Measurements from ENCODE around the gene CREB5. TPM values are rescaled to one million over a fixed set of nuclear protein-coding genes. Genes with fewer than 3 reads are reported as not detected.

CREB5 gene, protein sequence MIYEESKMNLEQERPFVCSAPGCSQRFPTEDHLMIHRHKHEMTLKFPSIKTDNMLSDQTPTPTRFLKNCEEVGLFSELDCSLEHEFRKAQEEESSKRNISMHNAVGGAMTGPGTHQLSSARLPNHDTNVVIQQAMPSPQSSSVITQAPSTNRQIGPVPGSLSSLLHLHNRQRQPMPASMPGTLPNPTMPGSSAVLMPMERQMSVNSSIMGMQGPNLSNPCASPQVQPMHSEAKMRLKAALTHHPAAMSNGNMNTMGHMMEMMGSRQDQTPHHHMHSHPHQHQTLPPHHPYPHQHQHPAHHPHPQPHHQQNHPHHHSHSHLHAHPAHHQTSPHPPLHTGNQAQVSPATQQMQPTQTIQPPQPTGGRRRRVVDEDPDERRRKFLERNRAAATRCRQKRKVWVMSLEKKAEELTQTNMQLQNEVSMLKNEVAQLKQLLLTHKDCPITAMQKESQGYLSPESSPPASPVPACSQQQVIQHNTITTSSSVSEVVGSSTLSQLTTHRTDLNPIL
- total RNA-seq (not detected), polyA plus RNA-seq (not detected)

DNA sequence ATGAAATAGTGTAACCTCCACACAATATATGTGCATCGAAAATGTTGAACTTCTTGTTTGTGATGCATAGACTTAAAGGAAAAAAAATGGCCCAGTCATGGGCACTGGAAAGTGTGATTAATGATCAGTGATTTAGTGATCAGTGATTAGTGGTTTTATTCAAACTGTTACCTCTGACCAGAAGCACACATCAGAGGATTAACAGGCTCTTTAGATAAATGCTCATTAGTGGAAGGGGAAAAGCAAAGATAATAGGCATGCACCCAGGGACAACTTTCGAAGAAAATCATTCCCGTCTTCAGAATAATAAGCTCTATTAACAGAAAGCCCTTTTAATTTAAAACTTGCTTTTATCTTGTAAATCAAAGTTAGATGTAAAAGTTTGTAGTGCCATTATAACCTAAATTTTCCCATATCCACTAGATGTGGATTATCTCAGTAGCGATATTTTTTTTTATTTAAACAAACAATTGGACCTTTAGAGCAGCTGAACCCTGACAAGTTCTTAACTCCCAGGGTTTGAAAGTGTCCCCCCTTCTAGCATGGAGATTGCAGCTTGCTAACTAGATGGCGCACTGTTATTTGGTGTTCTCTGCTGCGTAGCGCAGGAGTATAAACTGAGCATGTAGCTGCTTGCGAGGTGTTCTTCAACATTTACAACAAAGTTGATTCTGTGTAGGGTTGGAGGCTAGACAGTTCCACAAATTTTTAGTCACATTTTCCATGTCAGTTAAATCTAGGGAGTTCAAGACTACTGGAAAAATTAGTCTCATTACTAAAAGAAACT lies at the start of gene CREB5:
Gene CREB5, plus strand, starts transcription at position 643 of the 787 bp plus-strand sequence. CDS start 397 bp downstream, outside the sequence.
- H3K9me3 Mint-ChIP-seq, result no peaks in the 10 kb centered on the region
- H3K4me1 Mint-ChIP-seq, result peaks cover 11 to 24% (median 14%) of the 10 kb centered on the region in 4 donors
- peak within 1 kb of the TSS in 1 of 7 donors; percentile 61 for H3K27ac Mint-ChIP-seq
- H3K27me3 Mint-ChIP-seq, result peaks cover 47 to 48% of the 10 kb centered on the region in 2 donors
- no peaks in the 10 kb centered on the region for H3K36me3 Mint-ChIP-seq
- intact Hi-C loops (cut with micrococcal nuclease), result no loop called here
- Histone ChIP-seq H3K27me3 (ENCODE audit: insufficient read depth, low read length) (peaks cover 18% of the 10 kb centered on the region), H3K4me3 (ENCODE audit: low read length in 2 of 2) (no peak within 1 kb of the TSS), H3K4me1 (ENCODE audit: insufficient read depth, low read length) (peaks cover 18% of the 10 kb centered on the region), H3K36me3 (ENCODE audit: insufficient read depth, low read length) (no peaks in the 10 kb centered on the region), H3K27ac (ENCODE audit: low read depth, low read length) (no peak within 1 kb of the TSS), H3K9me3 (ENCODE audit: control insufficient read depth in 1 of 2, low read length in 2 of 2) (no peaks in the 10 kb centered on the region)
- CTCF ChIA-PET (ENCODE audit: partially characterized antibody), result no interaction called here
- DNase-seq, result no peak
- POLR2A ChIA-PET (ENCODE audit: partially characterized antibody), result no interaction called here
- peak within 1 kb of the TSS in 3 of 8 donors; percentile 51 to 78 (median 72) for H3K4me3 Mint-ChIP-seq

DNA sequence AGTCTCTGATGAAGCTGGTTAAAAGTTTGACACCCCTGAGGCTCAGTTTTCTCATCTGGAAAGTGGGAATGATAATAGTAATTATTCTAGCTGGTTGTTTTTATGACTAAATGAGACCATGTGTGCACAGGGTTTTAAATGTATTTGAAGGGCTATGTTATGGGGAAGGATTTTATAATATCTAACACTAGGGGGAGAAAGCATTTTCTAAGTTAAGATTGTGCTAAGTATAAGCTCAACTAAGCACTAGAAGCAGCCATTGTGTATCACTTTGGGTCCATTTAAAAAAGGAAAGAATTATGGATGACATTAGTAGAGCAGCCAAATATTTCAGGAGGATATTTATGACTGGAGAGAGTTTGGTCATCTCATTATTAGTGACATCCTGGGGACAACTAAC lies 49.5 kb upstream of the CREB5 start:
- Histone ChIP-seq H3K4me1 (ENCODE audit: insufficient read depth, low read length) (no peaks in the 10 kb centered on the region), H3K27ac (ENCODE audit: low read depth, low read length) (no peak overlapping the region), H3K27me3 (ENCODE audit: insufficient read depth, low read length) (no peaks in the 10 kb centered on the region), H3K9me3 (ENCODE audit: control insufficient read depth in 1 of 2, low read length in 2 of 2) (no peaks in the 10 kb centered on the region), H3K4me3 (ENCODE audit: low read length in 2 of 2) (no peak overlapping the region), H3K36me3 (ENCODE audit: insufficient read depth, low read length) (no peaks in the 10 kb centered on the region)
- POLR2A ChIA-PET (ENCODE audit: partially characterized antibody), result interaction anchor here (0.6 kb wide), 1 partner anchor 33 kb away, joined by 3 read pairs; no protein-coding TSS in a partner anchor
- H3K27ac Mint-ChIP-seq, result no peak overlapping the region
- peaks cover 2 to 6% of the 10 kb centered on the region in 2 donors for H3K27me3 Mint-ChIP-seq
- H3K4me3 Mint-ChIP-seq, result no peak overlapping the region
- no peak for DNase-seq
- H3K4me1 Mint-ChIP-seq, result peaks cover 0 to 4% (median 0%) of the 10 kb centered on the region in 4 donors
- H3K36me3 Mint-ChIP-seq, result no peaks in the 10 kb centered on the region
- peaks cover 2 to 17% (median 10%) of the 10 kb centered on the region in 8 donors for H3K9me3 Mint-ChIP-seq
- intact Hi-C loops (cut with micrococcal nuclease), result no loop called here
- CTCF ChIA-PET (ENCODE audit: partially characterized antibody), result no interaction called here

DNA sequence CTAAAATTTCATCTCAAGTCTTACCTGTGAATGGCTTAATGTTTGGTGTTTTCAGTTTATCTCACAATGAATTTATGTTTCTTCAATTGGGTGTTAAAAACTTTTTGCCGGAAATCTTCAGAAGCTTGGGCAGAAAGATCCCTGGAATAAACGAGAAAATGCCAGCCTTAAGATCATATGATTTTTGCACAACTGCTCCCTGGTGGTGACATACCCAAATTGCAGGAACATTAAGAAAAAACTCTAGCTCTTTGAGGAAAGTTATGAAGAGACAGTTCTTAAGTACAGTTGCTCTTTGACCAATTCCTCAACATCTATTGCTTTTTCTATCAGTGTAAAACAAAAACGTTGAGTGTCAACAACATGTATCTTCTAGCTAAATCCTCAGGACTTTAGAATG lies 48.2 kb upstream of the CREB5 start:
- Mint-ChIP-seq H3K9me3 (peaks cover 2 to 17% (median 10%) of the 10 kb centered on the region in 8 donors), H3K4me1 (peaks cover 0 to 4% (median 0%) of the 10 kb centered on the region in 4 donors), H3K27ac (no peak overlapping the region), H3K36me3 (no peaks in the 10 kb centered on the region), H3K27me3 (peaks cover 2 to 6% of the 10 kb centered on the region in 2 donors), H3K4me3 (no peak overlapping the region)
- intact Hi-C loops (cut with micrococcal nuclease), result no loop called here
- Histone ChIP-seq H3K4me3 (ENCODE audit: low read length in 2 of 2) (no peak overlapping the region), H3K36me3 (ENCODE audit: insufficient read depth, low read length) (no peaks in the 10 kb centered on the region), H3K9me3 (ENCODE audit: control insufficient read depth in 1 of 2, low read length in 2 of 2) (no peaks in the 10 kb centered on the region), H3K27ac (ENCODE audit: low read depth, low read length) (no peak overlapping the region), H3K27me3 (ENCODE audit: insufficient read depth, low read length) (no peaks in the 10 kb centered on the region), H3K4me1 (ENCODE audit: insufficient read depth, low read length) (no peaks in the 10 kb centered on the region)
- ChIA-PET POLR2A (ENCODE audit: partially characterized antibody) (no interaction called here), CTCF (ENCODE audit: partially characterized antibody) (interaction anchor here (1.1 kb wide), 1 partner anchor 68 kb away, joined by 4 read pairs; no protein-coding TSS in a partner anchor)
- DNase-seq, result no peak

DNA sequence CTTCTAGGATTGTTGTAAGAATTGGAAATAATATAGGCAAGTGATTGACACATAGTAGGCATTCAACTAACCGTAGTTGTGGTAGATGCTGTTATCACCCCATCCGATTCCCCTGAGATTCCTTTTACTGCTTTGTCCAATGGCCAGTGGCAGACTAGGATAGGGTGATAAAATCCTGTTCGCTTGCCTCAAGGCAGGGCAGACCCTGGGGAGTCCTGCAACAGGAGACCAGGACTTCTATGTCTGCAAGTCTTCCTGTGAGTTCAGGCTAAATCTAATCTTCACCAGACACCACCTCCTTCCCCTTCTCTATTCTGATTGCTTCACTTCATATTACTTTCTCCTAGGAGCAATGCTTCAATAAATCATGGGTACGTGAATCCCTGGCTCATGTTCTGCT lies 42.8 kb upstream of the CREB5 start:
- Mint-ChIP-seq H3K4me1 (no peaks in the 10 kb centered on the region), H3K4me3 (no peak overlapping the region), H3K27ac (no peak overlapping the region), H3K36me3 (no peaks in the 10 kb centered on the region), H3K27me3 (peaks cover 5 to 6% of the 10 kb centered on the region in 2 donors), H3K9me3 (peaks cover 1 to 12% (median 6%) of the 10 kb centered on the region in 8 donors)
- Histone ChIP-seq H3K36me3 (ENCODE audit: insufficient read depth, low read length) (no peaks in the 10 kb centered on the region), H3K9me3 (ENCODE audit: control insufficient read depth in 1 of 2, low read length in 2 of 2) (no peaks in the 10 kb centered on the region), H3K4me1 (ENCODE audit: insufficient read depth, low read length) (no peaks in the 10 kb centered on the region), H3K4me3 (ENCODE audit: low read length in 2 of 2) (no peak overlapping the region), H3K27ac (ENCODE audit: low read depth, low read length) (no peak overlapping the region), H3K27me3 (ENCODE audit: insufficient read depth, low read length) (no peaks in the 10 kb centered on the region)
- POLR2A ChIA-PET (ENCODE audit: partially characterized antibody), result no interaction called here
- no peak for DNase-seq
- intact Hi-C loops (cut with micrococcal nuclease), result no loop called here
- CTCF ChIA-PET (ENCODE audit: partially characterized antibody), result no interaction called here

DNA sequence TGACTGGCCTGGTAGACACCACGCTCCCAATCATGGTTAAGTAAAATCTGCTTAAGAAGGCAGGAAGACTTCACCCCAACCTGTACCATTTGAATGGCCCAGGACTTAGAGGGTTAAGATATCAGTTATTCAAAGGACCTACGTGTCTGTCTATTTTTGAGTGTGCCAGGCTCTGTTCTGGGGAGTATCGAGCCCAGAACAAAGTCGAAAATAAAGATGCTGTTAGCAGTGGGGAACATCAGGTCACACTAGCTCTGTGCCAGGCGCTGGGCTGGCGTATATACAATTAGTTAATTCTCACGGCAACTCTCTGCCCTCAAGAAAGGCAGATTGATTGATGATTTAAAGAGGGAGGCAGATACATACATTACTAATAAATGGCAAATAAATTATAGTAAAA lies 40.5 kb upstream of the CREB5 start:
- H3K9me3 ChIP-seq (ENCODE audit: control insufficient read depth in 1 of 2, low read length in 2 of 2), result no peaks in the 10 kb centered on the region
- H3K9me3 Mint-ChIP-seq, result peaks cover 0 to 2% (median 0%) of the 10 kb centered on the region in 8 donors
- H3K4me3 Mint-ChIP-seq, result no peak overlapping the region
- no peak overlapping the region for H3K4me3 ChIP-seq (ENCODE audit: low read length in 2 of 2)
- H3K4me1 Mint-ChIP-seq, result no peaks in the 10 kb centered on the region
- no peak for DNase-seq
- CTCF ChIA-PET (ENCODE audit: partially characterized antibody), result no interaction called here
- H3K27me3 Mint-ChIP-seq, result peaks cover 4 to 6% of the 10 kb centered on the region in 2 donors
- H3K27ac Mint-ChIP-seq, result peak overlapping the region in 1 of 7 donors; percentile 32
- no peaks in the 10 kb centered on the region for H3K36me3 ChIP-seq (ENCODE audit: insufficient read depth, low read length)
- no peaks in the 10 kb centered on the region for H3K36me3 Mint-ChIP-seq
- H3K4me1 ChIP-seq (ENCODE audit: insufficient read depth, low read length), result no peaks in the 10 kb centered on the region
- H3K27ac ChIP-seq (ENCODE audit: low read depth, low read length), result no peak overlapping the region
- POLR2A ChIA-PET (ENCODE audit: partially characterized antibody), result no interaction called here
- H3K27me3 ChIP-seq (ENCODE audit: insufficient read depth, low read length), result no peaks in the 10 kb centered on the region
- intact Hi-C loops (cut with micrococcal nuclease), result no loop called here

DNA sequence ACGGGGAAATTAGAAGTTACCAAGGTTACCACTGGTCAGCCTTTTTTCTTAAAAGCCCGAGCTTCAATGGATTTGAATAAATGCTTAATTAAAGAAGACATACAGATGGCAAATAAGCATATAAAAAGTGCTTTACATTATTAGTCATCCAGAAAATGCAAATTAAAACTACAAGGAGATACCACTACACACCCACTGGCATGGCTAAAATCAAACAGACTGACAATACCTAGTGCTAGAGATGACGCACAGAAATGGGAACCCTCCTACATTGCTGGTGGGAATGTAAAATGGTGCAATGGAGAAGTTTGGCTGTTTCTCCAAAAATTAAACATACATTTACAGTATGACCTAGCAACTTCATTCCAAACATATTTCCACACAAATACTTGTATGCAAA lies 38.3 kb upstream of the CREB5 start:
- Mint-ChIP-seq H3K9me3 (peaks cover 0 to 2% (median 0%) of the 10 kb centered on the region in 8 donors), H3K4me1 (no peaks in the 10 kb centered on the region), H3K36me3 (no peaks in the 10 kb centered on the region), H3K27me3 (peaks cover 0 to 6% of the 10 kb centered on the region in 2 donors), H3K27ac (no peak overlapping the region), H3K4me3 (no peak overlapping the region)
- Histone ChIP-seq H3K4me3 (ENCODE audit: low read length in 2 of 2) (no peak overlapping the region), H3K4me1 (ENCODE audit: insufficient read depth, low read length) (no peaks in the 10 kb centered on the region), H3K9me3 (ENCODE audit: control insufficient read depth in 1 of 2, low read length in 2 of 2) (no peaks in the 10 kb centered on the region), H3K27ac (ENCODE audit: low read depth, low read length) (no peak overlapping the region), H3K27me3 (ENCODE audit: insufficient read depth, low read length) (no peaks in the 10 kb centered on the region), H3K36me3 (ENCODE audit: insufficient read depth, low read length) (no peaks in the 10 kb centered on the region)
- POLR2A ChIA-PET (ENCODE audit: partially characterized antibody), result no interaction called here
- intact Hi-C loops (cut with micrococcal nuclease), result no loop called here
- CTCF ChIA-PET (ENCODE audit: partially characterized antibody), result no interaction called here
- DNase-seq, result no peak

DNA sequence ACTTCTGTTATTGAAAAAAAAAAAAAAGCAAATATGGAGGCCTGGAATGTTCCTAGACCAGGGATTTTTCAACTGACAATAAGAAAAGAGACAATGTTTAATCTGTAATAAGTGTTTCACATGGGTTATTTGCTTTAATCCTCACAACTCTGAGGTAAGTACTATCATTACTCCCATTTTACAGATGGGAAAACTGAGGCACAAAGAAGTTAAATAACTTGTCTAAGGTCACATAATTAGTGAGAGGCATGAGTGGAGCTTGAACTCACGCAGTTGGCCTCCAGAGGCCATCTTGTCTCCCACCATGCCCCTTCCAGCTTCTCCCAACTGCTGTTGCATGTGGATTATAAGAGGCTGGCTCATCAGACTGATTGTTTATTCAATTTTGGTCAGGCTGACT lies 36.6 kb upstream of the CREB5 start:
- Mint-ChIP-seq H3K27me3 (peaks cover 0 to 5% of the 10 kb centered on the region in 2 donors), H3K4me1 (no peaks in the 10 kb centered on the region), H3K4me3 (no peak overlapping the region), H3K9me3 (peaks cover 0 to 5% (median 0%) of the 10 kb centered on the region in 8 donors), H3K36me3 (no peaks in the 10 kb centered on the region), H3K27ac (no peak overlapping the region)
- H3K36me3 ChIP-seq (ENCODE audit: insufficient read depth, low read length), result no peaks in the 10 kb centered on the region
- DNase-seq, result no peak
- no peak overlapping the region for H3K4me3 ChIP-seq (ENCODE audit: low read length in 2 of 2)
- CTCF ChIA-PET (ENCODE audit: partially characterized antibody), result interaction anchor here (0.9 kb wide), 1 partner anchor 14 kb away, joined by 3 read pairs; no protein-coding TSS in a partner anchor
- POLR2A ChIA-PET (ENCODE audit: partially characterized antibody), result no interaction called here
- H3K9me3 ChIP-seq (ENCODE audit: control insufficient read depth in 1 of 2, low read length in 2 of 2), result no peaks in the 10 kb centered on the region
- H3K27ac ChIP-seq (ENCODE audit: low read depth, low read length), result no peak overlapping the region
- no peaks in the 10 kb centered on the region for H3K4me1 ChIP-seq (ENCODE audit: insufficient read depth, low read length)
- H3K27me3 ChIP-seq (ENCODE audit: insufficient read depth, low read length), result no peaks in the 10 kb centered on the region
- intact Hi-C loops (cut with micrococcal nuclease), result no loop called here

All from CD4-positive, alpha-beta memory T cell (primary cell).